HEK293 (cell line): Measurements from ENCODE around the gene LARP1.

Experiments used
- CTCF ChIA-PET: fragments of 350-600 bp; formaldehyde crosslinking; extraction: SDS; loops from one replicate; lab custom pipeline; 2021; ENCODE audit warnings: antibody characterized with exemption; lab: Yijun Ruan, JAX
- POLR2A ChIA-PET: fragments of 300-600 bp; formaldehyde crosslinking; extraction: SDS; loops from one replicate; lab custom pipeline; 2020; ENCODE audit warnings: antibody characterized with exemption, inconsistent platforms; lab: Yijun Ruan, JAX
- H3K27ac ChIP-seq: fragments of 200-500 bp; sonication (Bioruptor generic); 2 replicates; pipeline ENCODE4 v1.5.1; 2014; ENCODE audit warnings: low read depth, low read length, control low read depth, inconsistent platforms; ENCODE audit errors: extremely low read depth
- H3K36me3 ChIP-seq, 2 experiments: fragments of 200-500 bp in 1 of 2; sonication (Bioruptor generic) in 1 of 2; 1 replicate in 1 of 2; 2 replicates in 1 of 2; pipeline ENCODE4 v1.5.1; 2014 to 2017; ENCODE audit warnings: inconsistent platforms in 2 of 2, low read length in 2 of 2; ENCODE audit not compliant: control insufficient read depth in 2 of 2, insufficient read depth in 1 of 2
- H3K4me1 ChIP-seq: fragments of 200-500 bp; sonication (Bioruptor generic); 2 replicates; pipeline ENCODE4 v1.5.1; 2014; ENCODE audit warnings: mild to moderate bottlenecking, low read length, inconsistent platforms; ENCODE audit not compliant: control insufficient read depth, insufficient read depth
- H3K4me3 ChIP-seq: 2 replicates; pipeline ENCODE4 v1.5.1; 2011; ENCODE audit warnings: low read depth, mild to moderate bottlenecking, control low read depth, low read length, moderate library complexity
- H3K9me3 ChIP-seq: fragments of 200-500 bp; sonication (Bioruptor generic); 2 replicates; pipeline ENCODE4 v1.5.1; 2014; ENCODE audit warnings: low read depth, low read length, inconsistent platforms; ENCODE audit not compliant: control insufficient read depth, insufficient read depth
- REPIN1 ChIP-seq: fragments of 450-650 bp; formaldehyde crosslinking; IDR thresholded peaks from 2 replicates; pipeline ENCODE4 v1.5.1; 2017; ENCODE audit warnings: missing biosample characterization, missing genetic modification characterization, low read depth
- ZNF10 ChIP-seq: fragments of 450-650 bp; formaldehyde crosslinking; IDR thresholded peaks from 2 replicates; pipeline ENCODE4 v1.5.1; 2017; ENCODE audit warnings: missing biosample characterization, missing genetic modification characterization
- ZNF114 ChIP-seq: fragments of 450-650 bp; formaldehyde crosslinking; IDR thresholded peaks from 2 replicates; pipeline ENCODE4 v1.5.0; 2017; ENCODE audit warnings: missing biosample characterization, missing genetic modification characterization
- ZNF214 ChIP-seq: fragments of 450-650 bp; formaldehyde crosslinking; IDR thresholded peaks from 2 replicates; pipeline ENCODE4 v1.5.1; 2017; ENCODE audit warnings: missing biosample characterization, mild to moderate bottlenecking, missing genetic modification characterization, borderline replicate concordance
- ZNF302 ChIP-seq: fragments of 450-650 bp; formaldehyde crosslinking; IDR thresholded peaks from 2 replicates; pipeline ENCODE4 v1.5.1; 2016; ENCODE audit warnings: missing biosample characterization, missing genetic modification characterization, low read depth
- ZNF530 ChIP-seq: fragments of 450-650 bp; formaldehyde crosslinking; IDR thresholded peaks from 2 replicates; pipeline ENCODE4 v1.5.1; 2016; ENCODE audit warnings: low read depth, missing biosample characterization, missing genetic modification characterization
- ZNF549 ChIP-seq: fragments of 450-650 bp; IDR thresholded peaks from 2 replicates; pipeline ENCODE4 v1.5.1; 2018; ENCODE audit warnings: missing biosample characterization, missing genetic modification characterization, mild to moderate bottlenecking, inconsistent platforms, moderate library complexity
- ZNF626 ChIP-seq: fragments of 450-650 bp; sonication (Bioruptor Pico); formaldehyde crosslinking; IDR thresholded peaks from 2 replicates; pipeline ENCODE4 v1.5.1; 2018; ENCODE audit warnings: missing biosample characterization, missing genetic modification characterization, inconsistent platforms
- ZNF792 ChIP-seq: fragments of 450-650 bp; formaldehyde crosslinking; IDR thresholded peaks from 2 replicates; pipeline ENCODE4 v1.5.1; 2016; ENCODE audit warnings: missing biosample characterization, missing genetic modification characterization
- ZSCAN23 ChIP-seq: fragments of 450-650 bp; formaldehyde crosslinking; IDR thresholded peaks from 2 replicates; pipeline ENCODE4 v1.5.1; 2016; ENCODE audit warnings: missing biosample characterization, missing genetic modification characterization
- TF ChIP-seq, protein P1 (sequence below): fragments of 450-650 bp; formaldehyde crosslinking; IDR thresholded peaks from 2 replicates; pipeline ENCODE4 v1.5.1; 2016; ENCODE audit warnings: missing biosample characterization, missing genetic modification characterization
- TF ChIP-seq, protein P2 (sequence below): fragments of 450-650 bp; formaldehyde crosslinking; IDR thresholded peaks from 2 replicates; pipeline ENCODE4 v1.5.1; 2016; ENCODE audit warnings: missing biosample characterization, missing genetic modification characterization
- TF ChIP-seq, protein P3 (sequence below): fragments of 450-650 bp; formaldehyde crosslinking; IDR thresholded peaks from 2 replicates; pipeline ENCODE4 v1.5.1; 2016; ENCODE audit warnings: missing biosample characterization, missing genetic modification characterization, low read depth
- TF ChIP-seq, protein P4 (sequence below): fragments of 450-650 bp; IDR thresholded peaks from 2 replicates; pipeline ENCODE4 v1.5.1; 2018; ENCODE audit warnings: missing biosample characterization, mild to moderate bottlenecking, missing genetic modification characterization
- TF ChIP-seq, protein P5 (sequence below): fragments of 450-650 bp; formaldehyde crosslinking; IDR thresholded peaks from 2 replicates; pipeline ENCODE4 v1.5.1; 2017; ENCODE audit warnings: missing biosample characterization, missing genetic modification characterization
- TF ChIP-seq, protein P6 (sequence below): fragments of 450-650 bp; formaldehyde crosslinking; IDR thresholded peaks from 2 replicates; pipeline ENCODE4 v1.5.1; 2016; ENCODE audit warnings: missing biosample characterization, missing genetic modification characterization

LARP1 gene

DNA sequence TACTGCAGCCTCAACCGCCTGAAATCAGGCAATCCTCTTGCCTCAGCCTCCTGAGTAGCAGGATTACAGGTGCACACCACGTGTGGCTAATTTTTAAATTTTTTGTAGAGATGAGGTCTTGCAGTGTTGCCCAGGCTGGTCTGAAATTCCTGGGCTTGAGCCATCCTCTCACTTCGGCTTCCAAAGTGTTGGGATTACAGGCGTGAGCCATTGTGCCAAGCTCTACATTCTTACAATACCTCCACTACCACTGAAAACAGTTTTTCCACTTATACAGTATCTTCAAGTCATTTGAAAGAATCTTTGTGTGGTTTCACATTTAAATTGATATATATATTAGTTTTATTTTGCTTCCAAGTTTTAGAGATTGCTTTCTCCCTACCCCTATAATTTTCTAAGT is 42.6 kb downstream of the LARP1 start:
- POLR2A ChIA-PET = no interaction called here
- TF ChIP-seq, protein P1, sequence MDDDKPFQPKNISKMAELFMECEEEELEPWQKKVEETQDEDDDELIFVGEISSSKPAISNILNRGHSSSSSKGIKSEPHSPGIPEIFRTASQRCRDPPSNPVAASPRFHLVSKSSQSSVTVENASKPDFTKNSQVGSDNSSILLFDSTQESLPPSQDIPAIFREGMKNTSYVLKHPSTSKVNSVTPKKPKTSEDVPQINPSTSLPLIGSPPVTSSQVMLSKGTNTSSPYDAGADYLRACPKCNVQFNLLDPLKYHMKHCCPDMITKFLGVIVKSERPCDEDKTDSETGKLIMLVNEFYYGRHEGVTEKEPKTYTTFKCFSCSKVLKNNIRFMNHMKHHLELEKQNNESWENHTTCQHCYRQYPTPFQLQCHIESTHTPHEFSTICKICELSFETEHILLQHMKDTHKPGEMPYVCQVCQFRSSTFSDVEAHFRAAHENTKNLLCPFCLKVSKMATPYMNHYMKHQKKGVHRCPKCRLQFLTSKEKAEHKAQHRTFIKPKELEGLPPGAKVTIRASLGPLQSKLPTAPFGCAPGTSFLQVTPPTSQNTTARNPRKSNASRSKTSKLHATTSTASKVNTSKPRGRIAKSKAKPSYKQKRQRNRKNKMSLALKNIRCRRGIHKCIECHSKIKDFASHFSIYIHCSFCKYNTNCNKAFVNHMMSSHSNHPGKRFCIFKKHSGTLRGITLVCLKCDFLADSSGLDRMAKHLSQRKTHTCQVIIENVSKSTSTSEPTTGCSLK (tag by site-specific recombination) = no peak
- TF ChIP-seq ZNF302 (tag by site-specific recombination) (no peak), ZNF549 (tag by site-specific recombination) (no peak)
- TF ChIP-seq, protein P2, sequence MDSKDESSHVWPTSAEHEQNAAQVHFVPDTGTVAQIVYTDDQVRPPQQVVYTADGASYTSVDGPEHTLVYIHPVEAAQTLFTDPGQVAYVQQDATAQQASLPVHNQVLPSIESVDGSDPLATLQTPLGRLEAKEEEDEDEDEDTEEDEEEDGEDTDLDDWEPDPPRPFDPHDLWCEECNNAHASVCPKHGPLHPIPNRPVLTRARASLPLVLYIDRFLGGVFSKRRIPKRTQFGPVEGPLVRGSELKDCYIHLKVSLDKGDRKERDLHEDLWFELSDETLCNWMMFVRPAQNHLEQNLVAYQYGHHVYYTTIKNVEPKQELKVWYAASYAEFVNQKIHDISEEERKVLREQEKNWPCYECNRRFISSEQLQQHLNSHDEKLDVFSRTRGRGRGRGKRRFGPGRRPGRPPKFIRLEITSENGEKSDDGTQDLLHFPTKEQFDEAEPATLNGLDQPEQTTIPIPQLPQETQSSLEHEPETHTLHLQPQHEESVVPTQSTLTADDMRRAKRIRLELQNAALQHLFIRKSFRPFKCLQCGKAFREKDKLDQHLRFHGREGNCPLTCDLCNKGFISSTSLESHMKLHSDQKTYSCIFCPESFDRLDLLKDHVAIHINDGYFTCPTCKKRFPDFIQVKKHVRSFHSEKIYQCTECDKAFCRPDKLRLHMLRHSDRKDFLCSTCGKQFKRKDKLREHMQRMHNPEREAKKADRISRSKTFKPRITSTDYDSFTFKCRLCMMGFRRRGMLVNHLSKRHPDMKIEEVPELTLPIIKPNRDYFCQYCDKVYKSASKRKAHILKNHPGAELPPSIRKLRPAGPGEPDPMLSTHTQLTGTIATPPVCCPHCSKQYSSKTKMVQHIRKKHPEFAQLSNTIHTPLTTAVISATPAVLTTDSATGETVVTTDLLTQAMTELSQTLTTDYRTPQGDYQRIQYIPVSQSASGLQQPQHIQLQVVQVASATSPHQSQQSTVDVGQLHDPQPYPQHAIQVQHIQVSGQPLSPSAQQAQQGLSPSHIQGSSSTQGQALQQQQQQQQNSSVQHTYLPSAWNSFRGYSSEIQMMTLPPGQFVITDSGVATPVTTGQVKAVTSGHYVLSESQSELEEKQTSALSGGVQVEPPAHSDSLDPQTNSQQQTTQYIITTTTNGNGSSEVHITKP (tag by site-specific recombination) = no peak
- Histone ChIP-seq H3K4me3 (no peak overlapping the region), H3K36me3 (peaks cover 44 to 91% of the 10 kb centered on the region in 2 experiments), H3K4me1 (peaks cover 13% of the 10 kb centered on the region), H3K27ac (no peak overlapping the region), H3K9me3 (no peaks in the 10 kb centered on the region)
- CTCF ChIA-PET = interaction anchor here (0.7 kb wide), 1 partner anchor 26 kb away, joined by 5 read pairs; no protein-coding TSS in a partner anchor

DNA sequence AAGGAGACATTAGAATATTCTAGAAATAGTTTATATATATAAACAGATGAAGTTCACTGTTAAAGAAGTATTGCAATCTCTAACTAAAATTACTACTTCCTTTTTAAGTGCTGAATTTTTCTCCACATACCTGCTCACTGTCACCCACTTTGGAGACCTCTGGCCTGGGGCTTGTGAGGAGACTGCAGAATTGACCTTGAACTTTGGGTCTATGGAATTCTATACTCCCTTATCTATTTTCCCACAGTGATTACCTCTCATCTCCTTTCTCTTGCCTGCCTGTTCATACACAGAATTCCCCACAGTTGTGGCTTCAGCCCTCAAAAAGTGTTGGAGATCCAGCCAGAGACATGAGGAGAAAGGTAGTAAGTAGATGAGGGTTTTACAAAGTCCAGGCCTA is 45.4 kb downstream of the LARP1 start:
- Histone ChIP-seq H3K9me3 (no peaks in the 10 kb centered on the region), H3K27ac (peak overlapping the region; percentile 39; the same call in 1 of the 2 replicates), H3K4me1 (peaks cover 13% of the 10 kb centered on the region), H3K4me3 (no peak overlapping the region), H3K36me3 (peaks cover 69 to 93% of the 10 kb centered on the region in 2 experiments)
- TF ChIP-seq, protein P3, sequence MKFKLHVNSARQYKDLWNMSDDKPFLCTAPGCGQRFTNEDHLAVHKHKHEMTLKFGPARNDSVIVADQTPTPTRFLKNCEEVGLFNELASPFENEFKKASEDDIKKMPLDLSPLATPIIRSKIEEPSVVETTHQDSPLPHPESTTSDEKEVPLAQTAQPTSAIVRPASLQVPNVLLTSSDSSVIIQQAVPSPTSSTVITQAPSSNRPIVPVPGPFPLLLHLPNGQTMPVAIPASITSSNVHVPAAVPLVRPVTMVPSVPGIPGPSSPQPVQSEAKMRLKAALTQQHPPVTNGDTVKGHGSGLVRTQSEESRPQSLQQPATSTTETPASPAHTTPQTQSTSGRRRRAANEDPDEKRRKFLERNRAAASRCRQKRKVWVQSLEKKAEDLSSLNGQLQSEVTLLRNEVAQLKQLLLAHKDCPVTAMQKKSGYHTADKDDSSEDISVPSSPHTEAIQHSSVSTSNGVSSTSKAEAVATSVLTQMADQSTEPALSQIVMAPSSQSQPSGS (tag by site-specific recombination) = no peak
- TF ChIP-seq ZNF626 (tag by site-specific recombination) (no peak), ZNF792 (tag by site-specific recombination) (no peak), ZNF10 (tag by site-specific recombination) (no peak), ZSCAN23 (tag by site-specific recombination) (no peak), ZNF214 (tag by site-specific recombination) (no peak), ZNF114 (tag by site-specific recombination) (no peak), ZNF530 (tag by site-specific recombination) (no peak), REPIN1 (tag by site-specific recombination) (no peak)
- TF ChIP-seq, protein P4, sequence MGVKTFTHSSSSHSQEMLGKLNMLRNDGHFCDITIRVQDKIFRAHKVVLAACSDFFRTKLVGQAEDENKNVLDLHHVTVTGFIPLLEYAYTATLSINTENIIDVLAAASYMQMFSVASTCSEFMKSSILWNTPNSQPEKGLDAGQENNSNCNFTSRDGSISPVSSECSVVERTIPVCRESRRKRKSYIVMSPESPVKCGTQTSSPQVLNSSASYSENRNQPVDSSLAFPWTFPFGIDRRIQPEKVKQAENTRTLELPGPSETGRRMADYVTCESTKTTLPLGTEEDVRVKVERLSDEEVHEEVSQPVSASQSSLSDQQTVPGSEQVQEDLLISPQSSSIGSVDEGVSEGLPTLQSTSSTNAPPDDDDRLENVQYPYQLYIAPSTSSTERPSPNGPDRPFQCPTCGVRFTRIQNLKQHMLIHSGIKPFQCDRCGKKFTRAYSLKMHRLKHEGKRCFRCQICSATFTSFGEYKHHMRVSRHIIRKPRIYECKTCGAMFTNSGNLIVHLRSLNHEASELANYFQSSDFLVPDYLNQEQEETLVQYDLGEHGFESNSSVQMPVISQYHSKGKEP (tag by site-specific recombination) = no peak
- TF ChIP-seq, protein P5, sequence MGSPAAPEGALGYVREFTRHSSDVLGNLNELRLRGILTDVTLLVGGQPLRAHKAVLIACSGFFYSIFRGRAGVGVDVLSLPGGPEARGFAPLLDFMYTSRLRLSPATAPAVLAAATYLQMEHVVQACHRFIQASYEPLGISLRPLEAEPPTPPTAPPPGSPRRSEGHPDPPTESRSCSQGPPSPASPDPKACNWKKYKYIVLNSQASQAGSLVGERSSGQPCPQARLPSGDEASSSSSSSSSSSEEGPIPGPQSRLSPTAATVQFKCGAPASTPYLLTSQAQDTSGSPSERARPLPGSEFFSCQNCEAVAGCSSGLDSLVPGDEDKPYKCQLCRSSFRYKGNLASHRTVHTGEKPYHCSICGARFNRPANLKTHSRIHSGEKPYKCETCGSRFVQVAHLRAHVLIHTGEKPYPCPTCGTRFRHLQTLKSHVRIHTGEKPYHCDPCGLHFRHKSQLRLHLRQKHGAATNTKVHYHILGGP (tag by site-specific recombination) = no peak
- TF ChIP-seq, protein P6, sequence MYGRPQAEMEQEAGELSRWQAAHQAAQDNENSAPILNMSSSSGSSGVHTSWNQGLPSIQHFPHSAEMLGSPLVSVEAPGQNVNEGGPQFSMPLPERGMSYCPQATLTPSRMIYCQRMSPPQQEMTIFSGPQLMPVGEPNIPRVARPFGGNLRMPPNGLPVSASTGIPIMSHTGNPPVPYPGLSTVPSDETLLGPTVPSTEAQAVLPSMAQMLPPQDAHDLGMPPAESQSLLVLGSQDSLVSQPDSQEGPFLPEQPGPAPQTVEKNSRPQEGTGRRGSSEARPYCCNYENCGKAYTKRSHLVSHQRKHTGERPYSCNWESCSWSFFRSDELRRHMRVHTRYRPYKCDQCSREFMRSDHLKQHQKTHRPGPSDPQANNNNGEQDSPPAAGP (tag by site-specific recombination) = no peak
- ChIA-PET CTCF (no interaction called here), POLR2A (interaction anchor here (1.3 kb wide), 1 partner anchor 58 kb away, joined by 3 read pairs; the partner anchor contains the start of gene CNOT8)
